ENCODE results near the gene CCDC97.

Gene CCDC97

GRCh38 chr19:41319500-41320184 lies 9.7 kb downstream of the CCDC97 start:
- TF ChIP-seq CTCF (IDR thresholded peaks at IDR 0.05) = no peak
- H3K4me3 ChIP-seq (ENCODE audit: low read depth in 1 of 2, low read length in 1 of 2) = no peak overlapping the region
- H3K27ac ChIP-seq = no peak overlapping the region
- H3K4me1 ChIP-seq (ENCODE audit: control insufficient read depth in 1 of 2, insufficient read depth in 1 of 2, low read depth in 1 of 2, low read length in 1 of 2) = peaks cover 35 to 36% of the 10 kb centered on the region in 2 experiments
- H3K36me3 ChIP-seq = peaks cover 74% of the 10 kb centered on the region
- no peaks in the 10 kb centered on the region for H3K27me3 ChIP-seq
- H3K9me3 ChIP-seq = no peaks in the 10 kb centered on the region

GRCh38 chr19:41320185-41320518 lies 10.2 kb downstream of the CCDC97 start:
- H3K4me1 ChIP-seq (ENCODE audit: control insufficient read depth in 1 of 2, insufficient read depth in 1 of 2, low read depth in 1 of 2, low read length in 1 of 2) = peaks cover 40 to 41% of the 10 kb centered on the region in 2 experiments
- no peaks in the 10 kb centered on the region for H3K9me3 ChIP-seq
- H3K27me3 ChIP-seq = no peaks in the 10 kb centered on the region
- no peak overlapping the region for H3K4me3 ChIP-seq (ENCODE audit: low read depth in 1 of 2, low read length in 1 of 2)
- peaks cover 73% of the 10 kb centered on the region for H3K36me3 ChIP-seq
- no peak for TF ChIP-seq CTCF (IDR thresholded peaks at IDR 0.05)
- H3K27ac ChIP-seq = no peak overlapping the region

GRCh38 chr19:41320568-41320967 lies 10.6 kb downstream of the CCDC97 start:
- no peak for TF ChIP-seq CTCF (IDR thresholded peaks at IDR 0.05)

GRCh38 chr19:41321204-41321599 lies 11.2 kb downstream of the CCDC97 start:
- Histone ChIP-seq H3K36me3 (peaks cover 67% of the 10 kb centered on the region), H3K9me3 (no peaks in the 10 kb centered on the region), H3K4me1 (ENCODE audit: control insufficient read depth in 1 of 2, insufficient read depth in 1 of 2, low read depth in 1 of 2, low read length in 1 of 2) (peaks cover 51 to 52% of the 10 kb centered on the region in 2 experiments), H3K4me3 (ENCODE audit: low read depth in 1 of 2, low read length in 1 of 2) (no peak overlapping the region), H3K27ac (peak overlapping the region; percentile 92), H3K27me3 (no peaks in the 10 kb centered on the region)
- TF ChIP-seq CTCF (IDR thresholded peaks at IDR 0.05) = no peak

More at GRCh38 chr19:41320568-41320967, 10.6 kb downstream of the CCDC97 start:
- H3K36me3 ChIP-seq = peaks cover 73% of the 10 kb centered on the region
- H3K4me1 ChIP-seq (ENCODE audit: control insufficient read depth in 1 of 2, insufficient read depth in 1 of 2, low read depth in 1 of 2, low read length in 1 of 2) = peaks cover 45% of the 10 kb centered on the region in 2 experiments
- H3K27ac ChIP-seq = peak overlapping the region; percentile 92
- H3K4me3 ChIP-seq (ENCODE audit: low read depth in 1 of 2, low read length in 1 of 2) = no peak overlapping the region
- no peaks in the 10 kb centered on the region for H3K9me3 ChIP-seq
- no peaks in the 10 kb centered on the region for H3K27me3 ChIP-seq

GRCh38 chr19:41321600-41322270 lies 11.8 kb downstream of the CCDC97 start:
- no peak overlapping the region for H3K4me3 ChIP-seq (ENCODE audit: low read depth in 1 of 2, low read length in 1 of 2)
- H3K4me1 ChIP-seq (ENCODE audit: control insufficient read depth in 1 of 2, insufficient read depth in 1 of 2, low read depth in 1 of 2, low read length in 1 of 2) = peaks cover 56 to 57% of the 10 kb centered on the region in 2 experiments
- peak; percentile 66 for TF ChIP-seq CTCF (IDR thresholded peaks at IDR 0.05)
- no peaks in the 10 kb centered on the region for H3K9me3 ChIP-seq
- H3K27ac ChIP-seq = peak overlapping the region; percentile 92
- H3K36me3 ChIP-seq = peaks cover 62% of the 10 kb centered on the region
- H3K27me3 ChIP-seq = no peaks in the 10 kb centered on the region
